HG03060 (cell line): Measurements from ENCODE around the gene AUTS2.

ENCODE experiments used
- ATAC-seq: cut with Tn5 transposase; IDR thresholded peaks from one replicate; pipeline ENCODE4 v1.9.1; 2021; ENCODE audit warnings: low read depth, moderate number of reproducible peaks; ENCODE audit not compliant: unreplicated experiment

AUTS2 gene

GRCh38 chr7:70619659-70620058 is 1021.4 kb downstream of the AUTS2 start:
- ATAC-seq = no peak

- no peak for ATAC-seq
These were observed 1022.2 kb downstream of the AUTS2 start for GRCh38 chr7:70620333-70621055.

- ATAC-seq = no peak
These were observed 1023.8 kb downstream of the AUTS2 start for GRCh38 chr7:70621954-70622600.

GRCh38 chr7:70622936-70623335 is 1024.7 kb downstream of the AUTS2 start:
- no peak for ATAC-seq

- ATAC-seq = no peak
These were observed 1026.3 kb downstream of the AUTS2 start for GRCh38 chr7:70624500-70625103.

- no peak for ATAC-seq
These were observed 1029.2 kb downstream of the AUTS2 start for GRCh38 chr7:70627461-70627860.

GRCh38 chr7:70630440-70630817 is 1032.2 kb downstream of the AUTS2 start:
- no peak for ATAC-seq

- no peak for ATAC-seq
These were observed 1032.7 kb downstream of the AUTS2 start for GRCh38 chr7:70630818-70631457.

- ATAC-seq = no peak
These were observed 1033.4 kb downstream of the AUTS2 start for GRCh38 chr7:70631718-70632117.

- no peak for ATAC-seq
These were observed 1034.1 kb downstream of the AUTS2 start for GRCh38 chr7:70632400-70632799.

- no peak for ATAC-seq
These were observed 1035.8 kb downstream of the AUTS2 start for GRCh38 chr7:70634071-70634470.

- ATAC-seq = no peak
These were observed 1036.4 kb downstream of the AUTS2 start for GRCh38 chr7:70634610-70635068.

GRCh38 chr7:70635633-70636032 is 1037.4 kb downstream of the AUTS2 start:
- no peak for ATAC-seq

GRCh38 chr7:70636169-70636568 is 1037.9 kb downstream of the AUTS2 start:
- no peak for ATAC-seq

- ATAC-seq = no peak
These were observed 1039.5 kb downstream of the AUTS2 start for GRCh38 chr7:70637726-70638125.

GRCh38 chr7:70638158-70639107 is 1040.2 kb downstream of the AUTS2 start:
- ATAC-seq = no peak

- ATAC-seq = no peak
These were observed 1042.1 kb downstream of the AUTS2 start for GRCh38 chr7:70640266-70640833.

- no peak for ATAC-seq
These were observed 1043.6 kb downstream of the AUTS2 start for GRCh38 chr7:70641882-70642281.

GRCh38 chr7:70645279-70645678 is 1047.0 kb downstream of the AUTS2 start:
- no peak for ATAC-seq

GRCh38 chr7:70645876-70646351 is 1047.6 kb downstream of the AUTS2 start:
- ATAC-seq = no peak
